ELR (cell line): ENCODE data around the gene HMHB1.

Experiments used
- DNase-seq: peaks from one replicate; pipeline ENCODE4 v3.0.0-alpha.2; 2015; ENCODE audit warnings: low read depth

HMHB1 gene

GRCh38 chr5:143812085-143812705 is at the start of gene HMHB1:
Gene HMHB1, plus strand, starts transcription at chr5:143812161.
- DNase-seq, result no peak

- DNase-seq, result no peak
Measured at GRCh38 chr5:143762636-143763220, 49.2 kb upstream of the HMHB1 start.

GRCh38 chr5:143767162-143767561 is 44.8 kb upstream of the HMHB1 start:
- DNase-seq, result no peak

GRCh38 chr5:143769026-143769786 is 42.8 kb upstream of the HMHB1 start:
- DNase-seq, result no peak

- no peak for DNase-seq
Measured at GRCh38 chr5:143770450-143770849, 41.5 kb upstream of the HMHB1 start.

GRCh38 chr5:143771189-143771588 is 40.8 kb upstream of the HMHB1 start:
- DNase-seq, result no peak

- no peak for DNase-seq
Measured at GRCh38 chr5:143771602-143772001, 40.4 kb upstream of the HMHB1 start.

GRCh38 chr5:143772621-143773020 is 39.3 kb upstream of the HMHB1 start:
- no peak for DNase-seq

GRCh38 chr5:143775258-143775657 is 36.7 kb upstream of the HMHB1 start:
- DNase-seq, result peak; percentile 73

GRCh38 chr5:143776951-143777350 is 35.0 kb upstream of the HMHB1 start:
- DNase-seq, result no peak

GRCh38 chr5:143779506-143779905 is 32.5 kb upstream of the HMHB1 start:
- DNase-seq, result no peak

GRCh38 chr5:143781993-143782520 is 29.9 kb upstream of the HMHB1 start:
- peak; percentile 4 for DNase-seq

- DNase-seq, result no peak
Measured at GRCh38 chr5:143782588-143783386, 29.2 kb upstream of the HMHB1 start.

- DNase-seq, result no peak
Measured at GRCh38 chr5:143788401-143788800, 23.6 kb upstream of the HMHB1 start.

- no peak for DNase-seq
Measured at GRCh38 chr5:143790457-143791112, 21.4 kb upstream of the HMHB1 start.

- DNase-seq, result no peak
Measured at GRCh38 chr5:143791848-143792731, 19.9 kb upstream of the HMHB1 start.

GRCh38 chr5:143793249-143793648 is 18.7 kb upstream of the HMHB1 start:
- no peak for DNase-seq

GRCh38 chr5:143796125-143796524 is 15.8 kb upstream of the HMHB1 start:
- DNase-seq, result no peak

GRCh38 chr5:143796753-143797152 is 15.2 kb upstream of the HMHB1 start:
- DNase-seq, result no peak

GRCh38 chr5:143800715-143801114 is 11.2 kb upstream of the HMHB1 start:
- no peak for DNase-seq
